Calu3 (cell line): ENCODE measurements around the gene PTPN6. TPM values are rescaled to one million over a fixed set of nuclear protein-coding genes. Genes with fewer than 3 reads are reported as not detected.
A peak's percentile ranks its signal among the peaks of the same experiment; 100 is the strongest.

Experiments
- BruUV-seq: library from RNA; stranded (reverse); fragments of 400-500 nt; replicated peaks from 2 replicates; lab custom pipeline; 2021; lab: Mats Ljungman, UMichigan
- CTCF ChIA-PET: fragments of 300-600 bp; sonication (Branson Sonifier 250); formaldehyde crosslinking; loops from one replicate; lab custom pipeline; 2022; ENCODE audit warnings: antibody characterized with exemption; lab: Charles Lee
- DNase-seq: peaks from one replicate; pipeline ENCODE4 v3.0.0; 2022
- H3K27ac Mint-ChIP-seq: one replicate; pipeline ENCODE4 v1.8.0; 2022; ENCODE audit warnings: mixed read lengths; ENCODE audit not compliant: unreplicated experiment
- H3K27me3 Mint-ChIP-seq: one replicate; pipeline ENCODE4 v1.8.0; 2022; ENCODE audit warnings: mixed read lengths; ENCODE audit not compliant: unreplicated experiment
- H3K36me3 Mint-ChIP-seq: one replicate; pipeline ENCODE4 v1.8.0; 2022; ENCODE audit warnings: mild to moderate bottlenecking, moderate library complexity, mixed read lengths; ENCODE audit not compliant: insufficient read depth, unreplicated experiment
- H3K4me1 Mint-ChIP-seq: one replicate; pipeline ENCODE4 v1.8.0; 2022; ENCODE audit warnings: mild to moderate bottlenecking, low read depth, mixed read lengths; ENCODE audit not compliant: unreplicated experiment
- H3K4me3 Mint-ChIP-seq: one replicate; pipeline ENCODE4 v1.8.0; 2022; ENCODE audit warnings: mild to moderate bottlenecking, low read depth, moderate library complexity, mixed read lengths; ENCODE audit not compliant: unreplicated experiment
- H3K9me3 Mint-ChIP-seq: one replicate; pipeline ENCODE4 v1.8.0; 2022; ENCODE audit warnings: low read depth, mixed read lengths; ENCODE audit not compliant: unreplicated experiment
- intact Hi-C: fragments of 100-400 bp; cut with micrococcal nuclease; formaldehyde crosslinking; loops from one replicate; pipeline ENCODE4 v1.10.0; 2022; ENCODE audit not compliant: unreplicated experiment
- total RNA-seq: library from RNA; stranded (reverse); gene quantifications from 2 replicates; pipeline ENCODE4 v1.2.3, GENCODE V29; 2022
- TF ChIP-seq, protein P1 (sequence below): fragments of 200-600 bp; IDR thresholded peaks from one replicate; pipeline ENCODE4 v1.8.0; 2022; ENCODE audit warnings: antibody characterized with exemption; ENCODE audit not compliant: unreplicated experiment

The PTPN6 gene
- total RNA-seq, 1 experiment from 2014 or later: 46.3 TPM

DNA sequence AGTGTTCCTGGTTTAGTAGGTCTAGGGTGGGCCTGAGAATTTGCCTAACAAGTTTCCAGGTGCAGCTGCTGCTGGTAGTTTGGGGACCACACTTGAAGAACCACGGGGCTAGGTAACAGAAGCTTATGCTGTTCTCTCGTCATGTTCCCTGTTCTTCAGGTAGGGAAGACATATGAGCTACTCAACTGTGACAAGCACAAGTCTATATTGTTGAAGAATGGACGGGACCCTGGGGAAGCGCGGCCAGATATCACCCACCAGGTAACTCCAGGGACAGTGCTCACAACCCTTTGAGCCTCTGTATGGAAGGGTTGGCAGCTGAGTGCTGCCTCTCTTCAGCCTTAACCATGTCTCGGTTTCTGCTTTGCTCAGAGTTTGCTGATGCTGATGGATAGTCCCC, 23.0 kb downstream of the PTPN6 start:
- peaks cover 79% of the 10 kb centered on the region for H3K36me3 Mint-ChIP-seq
- BruUV-seq: no TSS peak
- peaks cover 17% of the 10 kb centered on the region for H3K4me1 Mint-ChIP-seq
- H3K4me3 Mint-ChIP-seq: no peak overlapping the region
- no peak overlapping the region for H3K27ac Mint-ChIP-seq
- H3K27me3 Mint-ChIP-seq: no peaks in the 10 kb centered on the region
- intact Hi-C loops: no loop called here
- H3K9me3 Mint-ChIP-seq: no peaks in the 10 kb centered on the region
- no peak for DNase-seq
- CTCF ChIA-PET: interaction anchor here (1.5 kb wide), 1 partner anchor 12 kb away, joined by 3 read pairs; no protein-coding TSS in a partner anchor
- TF ChIP-seq, protein P1, sequence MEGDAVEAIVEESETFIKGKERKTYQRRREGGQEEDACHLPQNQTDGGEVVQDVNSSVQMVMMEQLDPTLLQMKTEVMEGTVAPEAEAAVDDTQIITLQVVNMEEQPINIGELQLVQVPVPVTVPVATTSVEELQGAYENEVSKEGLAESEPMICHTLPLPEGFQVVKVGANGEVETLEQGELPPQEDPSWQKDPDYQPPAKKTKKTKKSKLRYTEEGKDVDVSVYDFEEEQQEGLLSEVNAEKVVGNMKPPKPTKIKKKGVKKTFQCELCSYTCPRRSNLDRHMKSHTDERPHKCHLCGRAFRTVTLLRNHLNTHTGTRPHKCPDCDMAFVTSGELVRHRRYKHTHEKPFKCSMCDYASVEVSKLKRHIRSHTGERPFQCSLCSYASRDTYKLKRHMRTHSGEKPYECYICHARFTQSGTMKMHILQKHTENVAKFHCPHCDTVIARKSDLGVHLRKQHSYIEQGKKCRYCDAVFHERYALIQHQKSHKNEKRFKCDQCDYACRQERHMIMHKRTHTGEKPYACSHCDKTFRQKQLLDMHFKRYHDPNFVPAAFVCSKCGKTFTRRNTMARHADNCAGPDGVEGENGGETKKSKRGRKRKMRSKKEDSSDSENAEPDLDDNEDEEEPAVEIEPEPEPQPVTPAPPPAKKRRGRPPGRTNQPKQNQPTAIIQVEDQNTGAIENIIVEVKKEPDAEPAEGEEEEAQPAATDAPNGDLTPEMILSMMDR: no peak

DNA sequence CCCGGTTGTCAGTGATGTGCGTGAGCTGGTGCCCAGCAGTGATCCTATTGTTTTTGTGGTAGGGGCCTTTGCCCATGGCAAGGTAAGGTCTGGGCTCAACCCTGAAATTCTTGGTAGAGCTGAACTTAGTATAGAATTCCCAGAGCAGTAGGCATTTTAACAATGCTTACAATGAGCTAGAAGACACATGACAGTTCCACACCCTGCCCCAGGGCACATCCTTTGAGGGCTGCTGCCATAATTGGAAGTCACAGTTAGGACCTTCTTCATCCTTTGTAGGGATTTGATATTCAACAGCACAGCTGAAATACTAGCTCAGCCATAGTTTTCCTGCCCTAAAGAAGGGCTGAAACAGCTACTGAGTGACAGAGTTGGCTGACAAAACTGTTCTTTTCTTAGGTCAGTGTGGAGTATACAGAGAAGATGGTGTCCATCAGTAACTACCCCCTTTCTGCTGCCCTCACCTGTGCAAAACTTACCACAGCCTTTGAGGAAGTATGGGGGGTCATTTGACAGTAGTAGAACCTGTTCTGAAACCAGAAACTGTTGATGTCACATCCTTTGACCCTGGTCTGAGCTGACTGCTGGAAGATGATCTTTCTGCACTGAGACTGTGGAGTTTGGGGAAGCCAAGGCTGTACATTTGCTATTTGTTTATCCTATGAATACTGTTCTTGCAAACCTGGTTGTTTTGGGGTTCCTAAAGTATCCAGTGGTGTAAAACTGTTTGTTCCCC, 24.3 kb downstream of the PTPN6 start:
- intact Hi-C loops: no loop called here
- Mint-ChIP-seq H3K4me1 (peaks cover 14% of the 10 kb centered on the region), H3K36me3 (peaks cover 66% of the 10 kb centered on the region), H3K27me3 (no peaks in the 10 kb centered on the region), H3K27ac (peak overlapping the region; percentile 14), H3K9me3 (no peaks in the 10 kb centered on the region), H3K4me3 (no peak overlapping the region)
- TF ChIP-seq, protein P1: no peak
- CTCF ChIA-PET: interaction anchor here (0.6 to 1.5 kb wide), 2 partner anchors 13 to 46 kb away, joined by 3 to 4 read pairs; no protein-coding TSS in a partner anchor
- DNase-seq: no peak
- no TSS peak for BruUV-seq

DNA sequence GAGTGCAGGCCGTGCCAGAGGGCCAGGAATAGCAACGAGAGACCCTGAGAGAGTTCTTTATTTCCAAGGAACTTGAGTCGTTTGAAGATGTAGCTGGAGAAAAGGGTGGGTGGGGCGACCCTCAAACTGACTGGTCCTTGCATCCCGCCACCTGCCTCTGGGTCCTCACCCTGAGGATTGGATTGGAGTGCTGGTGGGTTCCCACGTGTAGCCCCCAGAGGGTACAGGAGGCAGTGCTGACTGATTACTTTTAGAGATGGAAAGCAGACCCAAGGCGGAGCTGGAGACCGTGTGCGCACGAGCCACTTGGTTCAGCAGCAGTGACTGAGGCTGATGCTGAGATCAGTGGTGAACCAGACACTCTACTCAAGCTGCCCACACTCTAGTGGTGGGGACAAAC, 26.5 kb downstream of the PTPN6 start:
- H3K27me3 Mint-ChIP-seq: no peaks in the 10 kb centered on the region
- no peak overlapping the region for H3K4me3 Mint-ChIP-seq
- intact Hi-C loops: no loop called here
- peak overlapping the region; percentile 37 for H3K27ac Mint-ChIP-seq
- DNase-seq: no peak
- H3K9me3 Mint-ChIP-seq: no peaks in the 10 kb centered on the region
- CTCF ChIA-PET: no interaction called here
- TF ChIP-seq, protein P1: no peak
- peaks cover 5% of the 10 kb centered on the region for H3K4me1 Mint-ChIP-seq
- BruUV-seq: no TSS peak
- peaks cover 64% of the 10 kb centered on the region for H3K36me3 Mint-ChIP-seq

DNA sequence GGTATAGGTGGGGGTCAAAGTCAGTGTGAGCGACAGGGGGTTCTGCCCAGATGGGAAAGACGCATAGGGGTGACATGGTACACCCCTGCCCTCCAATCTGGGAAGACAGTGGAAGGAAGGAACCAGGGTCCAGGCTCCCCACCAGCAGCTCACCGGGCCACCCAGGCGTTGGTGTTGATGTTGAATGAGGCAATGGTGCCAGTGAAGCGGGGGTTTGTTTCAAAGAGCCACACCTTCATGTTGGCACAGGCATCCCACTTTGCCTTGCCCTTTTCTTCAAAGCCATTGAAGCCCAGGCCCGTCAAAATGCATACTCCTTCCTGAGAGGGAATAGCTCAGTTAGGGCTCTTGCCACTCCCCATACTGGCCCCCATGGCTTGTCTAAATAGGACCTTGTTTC, 27.0 kb downstream of the PTPN6 start:
- Mint-ChIP-seq H3K4me3 (no peak overlapping the region), H3K27ac (no peak overlapping the region), H3K36me3 (peaks cover 60% of the 10 kb centered on the region), H3K4me1 (no peaks in the 10 kb centered on the region), H3K27me3 (no peaks in the 10 kb centered on the region), H3K9me3 (no peaks in the 10 kb centered on the region)
- CTCF ChIA-PET: no interaction called here
- DNase-seq: no peak
- intact Hi-C loops: no loop called here
- no TSS peak for BruUV-seq
- TF ChIP-seq, protein P1: no peak
